HepG2 (cell line): ENCODE results near the gene ICAM5. TPM values are rescaled to one million over a fixed set of nuclear protein-coding genes. Genes with fewer than 3 reads are reported as not detected.

Experiments
- ARID2 ChIP-seq: sonication (generic); formaldehyde crosslinking; IDR thresholded peaks from 2 replicates; pipeline ENCODE4 v1.8.1; 2022; ENCODE audit warnings: mild to moderate bottlenecking, missing genetic modification reagents, borderline replicate concordance
- ARNT ChIP-seq: fragments of 450-650 bp; IDR thresholded peaks from 2 replicates; pipeline ENCODE4 v1.6.1; 2017
- ATF7-NPFF ChIP-seq: sonication (generic); formaldehyde crosslinking; IDR thresholded peaks from 2 replicates; pipeline ENCODE4 v1.8.1; 2023; ENCODE audit warnings: mild to moderate bottlenecking, low read depth, missing genetic modification reagents, moderate library complexity
- EEA1 ChIP-seq: sonication (generic); formaldehyde crosslinking; IDR thresholded peaks from 2 replicates; pipeline ENCODE4 v1.5.1; 2020; ENCODE audit warnings: mild to moderate bottlenecking, missing genetic modification reagents, borderline replicate concordance
- KLF6 ChIP-seq: IDR thresholded peaks from 2 replicates; pipeline ENCODE4 v1.8.0; 2016; ENCODE audit warnings: missing biosample characterization, missing genetic modification reagents
- ZBTB38 ChIP-seq: sonication (generic); formaldehyde crosslinking; IDR thresholded peaks from 2 replicates; pipeline ENCODE4 v1.5.1; 2020; ENCODE audit warnings: mild to moderate bottlenecking, missing genetic modification reagents
- ZBTB46 ChIP-seq: sonication (generic); formaldehyde crosslinking; IDR thresholded peaks from 2 replicates; pipeline ENCODE4 v1.4.0; 2020; ENCODE audit warnings: mild to moderate bottlenecking, missing genetic modification reagents, borderline replicate concordance
- ZFP90 ChIP-seq: sonication (generic); formaldehyde crosslinking; IDR thresholded peaks from 2 replicates; pipeline ENCODE4 v1.8.0; 2022; ENCODE audit warnings: missing genetic modification reagents, mild to moderate bottlenecking, inconsistent platforms, borderline replicate concordance
- ZFY ChIP-seq: sonication (generic); formaldehyde crosslinking; IDR thresholded peaks from 2 replicates; pipeline ENCODE4 v1.4.0; 2020; ENCODE audit warnings: missing genetic modification reagents
- ZNF138 ChIP-seq: sonication (generic); formaldehyde crosslinking; IDR thresholded peaks from 2 replicates; pipeline ENCODE4 v1.5.0; 2020; ENCODE audit warnings: mild to moderate bottlenecking, low read depth, missing genetic modification reagents
- ZNF205 ChIP-seq: IDR thresholded peaks from 2 replicates; pipeline ENCODE4 v1.6.1; 2018; ENCODE audit warnings: missing biosample characterization, missing genetic modification reagents
- ZNF44 ChIP-seq: sonication (generic); formaldehyde crosslinking; IDR thresholded peaks from 2 replicates; pipeline ENCODE4 v1.5.1; 2020; ENCODE audit warnings: mild to moderate bottlenecking, missing genetic modification reagents
- ZNF550 ChIP-seq: sonication (generic); formaldehyde crosslinking; IDR thresholded peaks from 2 replicates; pipeline ENCODE4 v1.4.0; 2020; ENCODE audit warnings: mild to moderate bottlenecking, missing genetic modification reagents, borderline replicate concordance
- ZNF589 ChIP-seq: sonication (generic); formaldehyde crosslinking; conservative IDR thresholded peaks from 2 replicates; pipeline ENCODE4 v1.8.0; 2022; ENCODE audit warnings: mild to moderate bottlenecking, moderate library complexity, missing genetic modification reagents
- ZNF782 ChIP-seq: sonication (generic); formaldehyde crosslinking; IDR thresholded peaks from 2 replicates; pipeline ENCODE4 v1.4.0; 2020; ENCODE audit warnings: missing genetic modification reagents, mild to moderate bottlenecking, borderline replicate concordance
- ZNF878 ChIP-seq: sonication (generic); formaldehyde crosslinking; IDR thresholded peaks from 2 replicates; pipeline ENCODE4 v1.8.1; 2023; ENCODE audit warnings: mild to moderate bottlenecking, missing genetic modification reagents, moderate library complexity
- ZSCAN21 ChIP-seq: sonication (generic); formaldehyde crosslinking; IDR thresholded peaks from 2 replicates; pipeline ENCODE4 v1.8.0; 2022; ENCODE audit warnings: mild to moderate bottlenecking, missing genetic modification reagents, moderate library complexity, borderline replicate concordance
- polyA plus RNA-seq, 8 experiments: library from polyadenylated mRNA; depleted of rRNA in 3 of 8; stranded (reverse) in 7 of 8; unstranded in 1 of 8; fragments of >200 nt; fragmentation: Illumina TruSeq in 4 of 8; extraction: Trizol in 4 of 8; gene quantifications; 2 replicates each; pipeline versions ENCODE4 v1.2.1 to v1.2.3, GENCODE V29; 2011 to 2016; ENCODE audit warnings: low read depth in 4 of 8, missing spikeins in 1 of 8, mixed read lengths in 1 of 8; ENCODE audit not compliant: insufficient read depth in 1 of 8
- total RNA-seq, 5 experiments: library from RNA; depleted of rRNA; stranded (reverse); fragments of >200 nt; fragmentation: Illumina TruSeq; extraction: Trizol; gene quantifications; 2 replicates each; pipeline ENCODE4 v1.2.3, GENCODE V29; 2016; ENCODE audit warnings: low read depth in 1 of 5
- TF ChIP-seq, protein P1 (sequence below): sonication (generic); formaldehyde crosslinking; IDR thresholded peaks from 2 replicates; pipeline ENCODE4 v1.8.1; 2022; ENCODE audit warnings: low read depth, mild to moderate bottlenecking, missing genetic modification reagents
- TF ChIP-seq, protein P2 (sequence below): sonication (generic); formaldehyde crosslinking; IDR thresholded peaks from 2 replicates; pipeline ENCODE4 v1.5.1; 2020; ENCODE audit warnings: mild to moderate bottlenecking, missing genetic modification reagents, borderline replicate concordance

The ICAM5 gene
- total and polyA plus RNA-seq, 2 of the 13 experiments (the other 11 are each of a cell fraction or from before 2014, with no cell fraction given) = 0.46 to 1.6 TPM

DNA sequence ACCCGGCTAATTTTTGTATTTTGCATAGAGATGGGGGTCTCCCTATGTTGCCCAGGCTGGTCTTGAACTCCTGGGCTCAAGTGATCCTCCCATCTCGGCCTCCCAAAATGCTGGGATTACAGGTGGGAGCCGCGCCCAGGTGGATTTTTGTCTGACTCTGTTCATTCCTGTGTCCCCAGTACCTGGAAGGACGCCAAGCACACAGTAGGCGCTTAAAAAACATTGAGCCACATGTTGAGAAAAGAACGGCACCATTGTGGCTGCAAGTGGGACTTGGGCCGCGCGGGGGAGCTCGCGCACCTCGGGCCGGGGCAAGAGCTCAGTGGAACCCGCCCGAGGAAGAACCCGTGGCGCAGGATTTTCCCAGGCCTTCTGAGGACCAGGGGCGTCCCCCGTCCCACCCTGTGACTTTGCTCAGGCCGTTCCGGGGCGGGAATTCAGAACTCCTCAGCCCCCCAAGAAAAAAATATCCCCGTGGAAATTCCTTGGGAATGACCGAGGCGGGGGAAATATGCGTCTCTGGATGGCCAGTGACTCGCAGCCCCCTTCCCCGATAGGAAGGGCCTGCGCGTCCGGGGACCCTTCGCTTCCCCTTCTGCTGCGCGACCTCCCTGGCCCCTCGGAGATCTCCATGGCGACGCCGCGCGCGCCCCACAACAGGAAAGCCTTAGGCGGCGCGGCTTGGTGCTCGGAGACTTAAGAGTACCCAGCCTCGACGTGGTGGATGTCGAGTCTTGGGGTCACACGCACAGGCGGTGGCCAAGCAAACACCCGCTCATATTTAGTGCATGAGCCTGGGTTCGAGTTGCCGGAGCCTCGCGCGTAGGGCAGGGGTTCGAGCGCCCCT lies 20.2 kb upstream of the ICAM5 start (continued):
- no peak for TF ChIP-seq ZNF44 (CRISPR knock-in tag)
- TF ChIP-seq, protein P1, sequence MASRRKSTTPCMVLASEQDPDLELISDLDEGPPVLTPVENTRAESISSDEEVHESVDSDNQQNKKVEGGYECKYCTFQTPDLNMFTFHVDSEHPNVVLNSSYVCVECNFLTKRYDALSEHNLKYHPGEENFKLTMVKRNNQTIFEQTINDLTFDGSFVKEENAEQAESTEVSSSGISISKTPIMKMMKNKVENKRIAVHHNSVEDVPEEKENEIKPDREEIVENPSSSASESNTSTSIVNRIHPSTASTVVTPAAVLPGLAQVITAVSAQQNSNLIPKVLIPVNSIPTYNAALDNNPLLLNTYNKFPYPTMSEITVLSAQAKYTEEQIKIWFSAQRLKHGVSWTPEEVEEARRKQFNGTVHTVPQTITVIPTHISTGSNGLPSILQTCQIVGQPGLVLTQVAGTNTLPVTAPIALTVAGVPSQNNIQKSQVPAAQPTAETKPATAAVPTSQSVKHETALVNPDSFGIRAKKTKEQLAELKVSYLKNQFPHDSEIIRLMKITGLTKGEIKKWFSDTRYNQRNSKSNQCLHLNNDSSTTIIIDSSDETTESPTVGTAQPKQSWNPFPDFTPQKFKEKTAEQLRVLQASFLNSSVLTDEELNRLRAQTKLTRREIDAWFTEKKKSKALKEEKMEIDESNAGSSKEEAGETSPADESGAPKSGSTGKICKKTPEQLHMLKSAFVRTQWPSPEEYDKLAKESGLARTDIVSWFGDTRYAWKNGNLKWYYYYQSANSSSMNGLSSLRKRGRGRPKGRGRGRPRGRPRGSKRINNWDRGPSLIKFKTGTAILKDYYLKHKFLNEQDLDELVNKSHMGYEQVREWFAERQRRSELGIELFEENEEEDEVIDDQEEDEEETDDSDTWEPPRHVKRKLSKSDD (CRISPR knock-in tag) = peak; percentile 71; the same call in 1 of the 2 replicates
- TF ChIP-seq ZNF205 = peak; percentile 61; the same call in 1 of the 2 replicates
- TF ChIP-seq, protein P2, sequence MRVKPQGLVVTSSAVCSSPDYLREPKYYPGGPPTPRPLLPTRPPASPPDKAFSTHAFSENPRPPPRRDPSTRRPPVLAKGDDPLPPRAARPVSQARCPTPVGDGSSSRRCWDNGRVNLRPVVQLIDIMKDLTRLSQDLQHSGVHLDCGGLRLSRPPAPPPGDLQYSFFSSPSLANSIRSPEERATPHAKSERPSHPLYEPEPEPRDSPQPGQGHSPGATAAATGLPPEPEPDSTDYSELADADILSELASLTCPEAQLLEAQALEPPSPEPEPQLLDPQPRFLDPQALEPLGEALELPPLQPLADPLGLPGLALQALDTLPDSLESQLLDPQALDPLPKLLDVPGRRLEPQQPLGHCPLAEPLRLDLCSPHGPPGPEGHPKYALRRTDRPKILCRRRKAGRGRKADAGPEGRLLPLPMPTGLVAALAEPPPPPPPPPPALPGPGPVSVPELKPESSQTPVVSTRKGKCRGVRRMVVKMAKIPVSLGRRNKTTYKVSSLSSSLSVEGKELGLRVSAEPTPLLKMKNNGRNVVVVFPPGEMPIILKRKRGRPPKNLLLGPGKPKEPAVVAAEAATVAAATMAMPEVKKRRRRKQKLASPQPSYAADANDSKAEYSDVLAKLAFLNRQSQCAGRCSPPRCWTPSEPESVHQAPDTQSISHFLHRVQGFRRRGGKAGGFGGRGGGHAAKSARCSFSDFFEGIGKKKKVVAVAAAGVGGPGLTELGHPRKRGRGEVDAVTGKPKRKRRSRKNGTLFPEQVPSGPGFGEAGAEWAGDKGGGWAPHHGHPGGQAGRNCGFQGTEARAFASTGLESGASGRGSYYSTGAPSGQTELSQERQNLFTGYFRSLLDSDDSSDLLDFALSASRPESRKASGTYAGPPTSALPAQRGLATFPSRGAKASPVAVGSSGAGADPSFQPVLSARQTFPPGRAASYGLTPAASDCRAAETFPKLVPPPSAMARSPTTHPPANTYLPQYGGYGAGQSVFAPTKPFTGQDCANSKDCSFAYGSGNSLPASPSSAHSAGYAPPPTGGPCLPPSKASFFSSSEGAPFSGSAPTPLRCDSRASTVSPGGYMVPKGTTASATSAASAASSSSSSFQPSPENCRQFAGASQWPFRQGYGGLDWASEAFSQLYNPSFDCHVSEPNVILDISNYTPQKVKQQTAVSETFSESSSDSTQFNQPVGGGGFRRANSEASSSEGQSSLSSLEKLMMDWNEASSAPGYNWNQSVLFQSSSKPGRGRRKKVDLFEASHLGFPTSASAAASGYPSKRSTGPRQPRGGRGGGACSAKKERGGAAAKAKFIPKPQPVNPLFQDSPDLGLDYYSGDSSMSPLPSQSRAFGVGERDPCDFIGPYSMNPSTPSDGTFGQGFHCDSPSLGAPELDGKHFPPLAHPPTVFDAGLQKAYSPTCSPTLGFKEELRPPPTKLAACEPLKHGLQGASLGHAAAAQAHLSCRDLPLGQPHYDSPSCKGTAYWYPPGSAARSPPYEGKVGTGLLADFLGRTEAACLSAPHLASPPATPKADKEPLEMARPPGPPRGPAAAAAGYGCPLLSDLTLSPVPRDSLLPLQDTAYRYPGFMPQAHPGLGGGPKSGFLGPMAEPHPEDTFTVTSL (CRISPR knock-in tag) = no peak; the same call in 1 of the 2 replicates
- TF ChIP-seq ZFP90 (CRISPR knock-in tag) = no peak
- peak; percentile 51; the same call in 1 of the 2 replicates for TF ChIP-seq ATF7-NPFF (CRISPR knock-in tag)
- no peak for TF ChIP-seq ZNF550 (CRISPR knock-in tag)
- TF ChIP-seq KLF6 (CRISPR knock-in tag) = no peak
- TF ChIP-seq ARID2 = no peak
- peak; percentile 32; the same call in 1 of the 2 replicates for TF ChIP-seq ZSCAN21 (CRISPR knock-in tag)
- TF ChIP-seq ARNT = no peak
- TF ChIP-seq ZBTB38 (CRISPR knock-in tag) = peak; percentile 96; the same call in 1 of the 2 replicates
- TF ChIP-seq ZNF138 (CRISPR knock-in tag) = no peak
- TF ChIP-seq EEA1 (CRISPR knock-in tag) = no peak
- peak; percentile 12; the same call in 1 of the 2 replicates for TF ChIP-seq ZNF782 (CRISPR knock-in tag)
- no peak for TF ChIP-seq ZNF878 (CRISPR knock-in tag)
- TF ChIP-seq ZNF589 (CRISPR knock-in tag) = no peak
- TF ChIP-seq ZFY (CRISPR knock-in tag) = peak; percentile 26; the same call in 1 of the 2 replicates
- TF ChIP-seq ZBTB46 (CRISPR knock-in tag) = no peak
